WERI-Rb-1 (cell line): ENCODE measurements around the gene GUCY1B1.

Experiments
- DNase-seq: peaks from one replicate; pipeline ENCODE4 v3.0.0-alpha.2; 2020
- H3K27ac ChIP-seq: fragments of 250-450 bp; sonication (Bioruptor Pico); 2 replicates; pipeline ENCODE4 v1.5.1; 2020; ENCODE audit warnings: mild to moderate bottlenecking, moderate library complexity
- H3K27me3 ChIP-seq: fragments of 250-450 bp; sonication (Bioruptor Pico); 2 replicates; pipeline ENCODE4 v1.5.1; 2021; ENCODE audit warnings: mild to moderate bottlenecking, low read depth, moderate library complexity; ENCODE audit not compliant: insufficient read depth, severe bottlenecking
- H3K36me3 ChIP-seq: fragments of 250-450 bp; sonication (Bioruptor Pico); 2 replicates; pipeline ENCODE4 v1.5.1; 2020; ENCODE audit warnings: mild to moderate bottlenecking, moderate library complexity
- H3K4me3 ChIP-seq: 2 replicates; pipeline ENCODE4 v1.5.1; 2011; ENCODE audit warnings: low read depth, mild to moderate bottlenecking, control low read depth, low read length
- H3K9me3 ChIP-seq: fragments of 250-450 bp; sonication (Bioruptor Pico); 2 replicates; pipeline ENCODE4 v1.5.1; 2021; ENCODE audit warnings: mild to moderate bottlenecking, moderate library complexity; ENCODE audit not compliant: severe bottlenecking
- CTCF ChIP-seq: IDR thresholded peaks from 2 replicates; pipeline ENCODE4 v1.5.1; 2011; ENCODE audit warnings: low read depth, mild to moderate bottlenecking, control low read depth, inconsistent platforms, low read length

GUCY1B1 gene

GRCh38 chr4:155738548-155738947 is 20.3 kb upstream of the GUCY1B1 start:
- H3K36me3 ChIP-seq, result no peaks in the 10 kb centered on the region
- no peak overlapping the region for H3K4me3 ChIP-seq
- H3K27me3 ChIP-seq, result no peaks in the 10 kb centered on the region
- no peak overlapping the region for H3K27ac ChIP-seq
- DNase-seq, result no peak
- TF ChIP-seq CTCF, result no peak
- H3K9me3 ChIP-seq, result no peaks in the 10 kb centered on the region

GRCh38 chr4:155741546-155741945 is 17.3 kb upstream of the GUCY1B1 start:
- Histone ChIP-seq H3K27me3 (no peaks in the 10 kb centered on the region), H3K9me3 (no peaks in the 10 kb centered on the region), H3K27ac (no peak overlapping the region), H3K4me3 (no peak overlapping the region), H3K36me3 (no peaks in the 10 kb centered on the region)
- no peak for TF ChIP-seq CTCF
- DNase-seq, result no peak

- no peak for TF ChIP-seq CTCF
- DNase-seq, result no peak
- no peak overlapping the region for H3K4me3 ChIP-seq
Observed at GRCh38 chr4:155742310-155743015, 16.4 kb upstream of the GUCY1B1 start.

GRCh38 chr4:155745984-155746383 is 12.8 kb upstream of the GUCY1B1 start:
- TF ChIP-seq CTCF, result no peak
- Histone ChIP-seq H3K27me3 (no peaks in the 10 kb centered on the region), H3K9me3 (no peaks in the 10 kb centered on the region), H3K4me3 (no peak overlapping the region), H3K27ac (no peak overlapping the region), H3K36me3 (no peaks in the 10 kb centered on the region)
- DNase-seq, result no peak

More at GRCh38 chr4:155742310-155743015, 16.4 kb upstream of the GUCY1B1 start:
- Histone ChIP-seq H3K9me3 (no peaks in the 10 kb centered on the region), H3K36me3 (no peaks in the 10 kb centered on the region), H3K27me3 (no peaks in the 10 kb centered on the region), H3K27ac (no peak overlapping the region)

- TF ChIP-seq CTCF, result no peak
- Histone ChIP-seq H3K4me3 (no peak overlapping the region), H3K27ac (no peak overlapping the region), H3K36me3 (no peaks in the 10 kb centered on the region), H3K27me3 (no peaks in the 10 kb centered on the region), H3K9me3 (no peaks in the 10 kb centered on the region)
- DNase-seq, result no peak
Observed at GRCh38 chr4:155748039-155748438, 10.8 kb upstream of the GUCY1B1 start.

- H3K4me3 ChIP-seq, result no peak overlapping the region
- no peaks in the 10 kb centered on the region for H3K9me3 ChIP-seq
- no peaks in the 10 kb centered on the region for H3K27me3 ChIP-seq
- no peaks in the 10 kb centered on the region for H3K36me3 ChIP-seq
- H3K27ac ChIP-seq, result no peak overlapping the region
- DNase-seq, result no peak
- TF ChIP-seq CTCF, result no peak
Observed at GRCh38 chr4:155749041-155749440, 9.8 kb upstream of the GUCY1B1 start.
